GM18519 (cell line): Measurements from ENCODE around the gene NTNG1.
A peak's percentile ranks its signal among the peaks of the same experiment; 100 is the strongest.

Experiments
- ATAC-seq: cut with Tn5 transposase; IDR thresholded peaks from one replicate; pipeline ENCODE4 v1.9.1; 2021; ENCODE audit warnings: mild to moderate bottlenecking, moderate library complexity; ENCODE audit not compliant: unreplicated experiment, low FRiP score

Gene NTNG1

DNA sequence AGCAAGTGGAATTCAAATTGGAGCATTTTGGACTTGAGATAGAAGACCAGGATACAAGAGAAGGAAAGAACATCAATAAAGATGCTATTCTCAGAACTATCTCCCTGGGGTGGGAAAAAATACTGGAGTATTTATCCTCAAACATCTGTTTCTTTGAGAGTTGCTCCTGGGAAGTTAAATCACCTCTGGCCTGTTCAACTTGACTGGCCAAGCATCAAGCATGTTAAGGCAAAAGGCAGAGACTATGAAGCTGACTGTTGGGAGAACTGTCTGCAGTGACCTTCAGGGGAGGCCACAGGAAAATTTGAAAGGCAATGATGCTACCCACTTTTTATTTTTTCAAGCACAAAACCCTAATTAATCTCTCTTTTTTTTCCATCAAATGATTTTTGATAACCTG is 239.0 kb downstream of the NTNG1 start:
- ATAC-seq: no peak

DNA sequence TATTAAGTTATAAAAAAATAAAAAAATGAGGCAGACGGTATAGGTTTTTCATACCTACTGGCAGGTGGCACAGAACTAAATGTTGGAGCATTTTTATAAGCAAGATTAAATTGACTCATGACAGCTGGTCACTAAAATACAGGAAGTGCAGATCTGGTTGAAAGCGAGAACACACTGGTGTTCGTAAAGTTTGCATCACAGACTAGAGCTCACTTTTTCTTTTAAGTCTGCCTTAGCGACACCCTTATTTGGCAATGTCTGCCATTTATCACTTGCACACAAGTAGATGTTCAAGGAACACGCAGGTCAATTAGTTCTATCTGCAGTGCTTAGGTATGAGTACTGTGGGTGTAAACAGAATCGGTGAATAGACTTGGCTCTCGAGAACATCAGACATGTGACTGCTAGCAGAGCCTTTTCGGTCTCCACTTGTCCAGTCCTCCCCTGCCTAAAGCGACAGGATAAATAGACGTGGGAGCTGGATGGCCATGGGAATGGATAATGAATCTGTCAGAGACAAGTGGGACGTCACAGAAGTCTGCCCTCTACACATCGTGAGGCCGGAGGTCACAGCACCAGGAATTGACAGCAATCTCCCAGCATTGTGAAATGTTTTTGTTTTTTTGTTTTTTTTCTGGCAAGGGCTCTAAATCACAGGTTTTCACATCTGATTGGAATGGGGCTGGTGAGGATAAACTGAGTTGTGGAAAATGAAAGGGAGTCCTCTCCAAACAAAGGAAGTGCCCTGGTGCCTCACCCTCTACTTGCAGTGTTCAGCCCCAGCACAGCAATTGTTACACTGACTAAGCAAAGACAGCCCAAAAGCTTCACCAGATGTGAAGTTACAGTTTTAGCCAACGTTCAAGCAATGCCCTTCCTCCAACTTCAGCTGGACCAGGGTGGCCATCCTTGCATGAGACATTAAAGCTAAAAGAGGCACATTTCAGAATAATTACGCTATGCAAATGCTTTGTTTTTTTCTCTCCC is 248.9 kb downstream of the NTNG1 start:
- ATAC-seq: peak; percentile 87

DNA sequence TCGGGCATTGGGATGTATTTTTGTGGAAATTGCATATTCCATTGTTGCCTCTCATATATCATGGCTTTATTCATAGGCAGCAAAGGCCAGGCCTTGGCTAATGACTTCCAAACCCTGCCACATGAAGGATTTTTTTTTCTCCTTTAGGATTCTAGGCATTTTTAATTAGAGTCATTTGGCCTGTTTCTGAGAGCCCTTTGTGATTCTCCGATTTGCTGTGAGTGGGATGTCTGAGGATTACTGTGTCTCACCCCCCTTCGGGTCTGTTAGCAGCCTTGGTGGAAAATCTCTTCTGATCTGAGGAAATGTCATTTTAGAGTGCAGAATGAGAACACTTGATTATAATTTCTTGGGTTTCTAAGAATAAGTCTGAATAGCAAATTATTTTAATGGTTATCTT is 253.5 kb downstream of the NTNG1 start:
- ATAC-seq: no peak

DNA sequence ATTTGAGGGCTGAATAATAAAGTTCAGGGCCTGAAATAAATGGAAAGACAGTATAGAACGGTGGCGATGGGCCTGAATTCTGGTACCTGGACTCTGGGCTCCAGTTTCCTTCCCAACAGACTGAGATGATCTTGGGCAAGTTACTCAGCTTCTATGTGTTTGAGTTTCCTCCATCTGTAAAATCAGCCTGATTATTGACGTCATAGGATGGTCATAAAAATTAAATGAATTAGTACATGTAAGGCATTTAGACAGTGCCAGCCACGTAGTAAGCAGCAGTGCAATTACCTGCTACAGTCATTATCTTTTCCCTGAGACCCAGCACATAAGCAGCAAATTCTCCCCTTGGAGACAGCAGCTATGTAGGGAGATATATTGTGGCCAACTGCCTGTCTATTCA is 260.9 kb downstream of the NTNG1 start:
- no peak for ATAC-seq

DNA sequence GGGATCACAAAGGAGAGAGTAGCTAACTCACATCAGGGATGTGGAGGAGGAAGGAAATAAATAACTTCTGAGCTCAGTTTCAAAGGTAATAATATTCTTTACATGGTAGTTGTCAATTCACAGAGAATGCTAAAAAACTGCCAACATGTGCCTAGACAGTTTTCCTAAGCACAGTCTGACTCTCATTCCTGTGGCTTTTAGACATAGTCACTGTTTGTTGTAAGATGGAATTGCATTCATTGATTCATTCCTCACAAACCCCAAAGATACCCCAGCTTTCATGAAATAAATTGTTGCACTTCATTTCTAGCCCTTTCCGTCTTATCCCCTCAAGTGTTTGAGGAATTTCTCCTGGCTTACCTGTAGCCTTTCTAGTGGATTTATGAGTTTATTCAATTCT is 263.9 kb downstream of the NTNG1 start:
- no peak for ATAC-seq

DNA sequence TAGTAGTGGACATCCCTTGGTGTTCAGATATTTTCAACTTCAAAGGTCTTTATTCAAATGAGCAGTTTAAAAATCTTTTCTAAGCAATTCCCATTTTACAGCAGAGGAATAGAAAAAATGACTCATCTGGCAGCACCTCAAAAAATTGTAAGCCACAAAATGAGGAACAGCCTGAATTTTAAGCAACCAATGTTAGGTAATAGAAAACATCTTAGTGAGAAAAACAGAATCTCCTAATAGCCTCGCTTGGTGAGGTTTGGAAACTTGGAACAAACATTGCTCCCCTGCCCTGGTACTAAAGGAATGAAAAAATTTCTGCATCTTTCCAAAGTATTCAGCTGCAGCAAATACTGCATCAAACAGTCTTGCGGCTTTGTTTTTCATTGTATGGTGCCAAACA is 264.4 kb downstream of the NTNG1 start:
- no peak for ATAC-seq

DNA sequence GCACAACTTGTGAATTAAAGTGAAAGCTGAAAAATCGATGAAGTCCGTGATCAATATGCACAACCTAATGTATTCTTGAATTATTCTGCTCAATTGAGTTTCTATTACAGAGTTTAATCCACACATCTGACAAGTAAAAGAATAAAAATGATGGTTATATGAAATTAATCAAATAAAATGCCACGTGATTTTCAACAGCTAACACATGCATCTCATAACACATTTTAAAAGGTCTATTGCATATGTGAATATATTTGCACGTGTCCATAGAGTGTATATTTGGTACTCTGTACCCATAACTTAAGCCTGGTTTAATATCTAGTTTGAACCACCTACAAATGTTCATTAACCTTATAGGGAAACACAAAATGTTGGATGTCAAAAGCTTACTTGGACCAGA is 266.2 kb downstream of the NTNG1 start:
- no peak for ATAC-seq

DNA sequence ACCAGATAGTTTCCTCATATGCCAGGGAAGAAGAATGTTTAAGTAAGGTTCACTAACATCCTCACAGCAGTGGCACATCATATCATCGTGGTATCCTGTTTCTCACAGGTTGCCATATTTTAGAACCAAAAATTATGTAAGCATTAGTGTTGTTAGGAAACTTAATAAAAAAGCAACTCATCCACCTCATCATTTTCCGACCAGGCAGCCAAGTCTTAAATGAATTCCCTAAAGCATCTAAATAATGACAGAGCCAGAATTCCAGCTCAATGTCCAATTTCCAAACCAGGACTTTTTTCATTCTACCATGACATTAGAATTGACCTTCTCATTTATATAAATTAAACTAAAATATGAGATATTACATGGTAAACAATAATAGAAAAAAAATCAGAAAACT is 272.7 kb downstream of the NTNG1 start:
- no peak for ATAC-seq

DNA sequence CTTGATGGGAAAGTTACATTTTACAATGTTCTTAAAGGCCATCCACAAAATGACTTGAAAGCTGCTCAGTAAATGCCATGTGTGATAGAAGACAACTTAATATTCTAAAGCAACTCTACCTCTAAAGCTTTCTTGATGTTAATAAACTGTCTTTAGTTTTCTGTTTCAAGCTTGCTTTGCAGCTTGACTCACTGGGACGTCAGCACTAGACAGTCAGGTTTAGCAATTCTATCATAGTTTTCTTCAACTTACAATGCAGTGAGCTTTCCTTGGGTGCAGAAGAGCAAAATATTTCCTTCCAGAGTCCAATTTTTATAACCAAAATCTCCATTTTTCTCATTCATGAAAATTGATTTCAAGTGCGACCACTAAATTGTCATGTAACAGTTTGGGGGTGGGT is 273.1 kb downstream of the NTNG1 start:
- no peak for ATAC-seq

DNA sequence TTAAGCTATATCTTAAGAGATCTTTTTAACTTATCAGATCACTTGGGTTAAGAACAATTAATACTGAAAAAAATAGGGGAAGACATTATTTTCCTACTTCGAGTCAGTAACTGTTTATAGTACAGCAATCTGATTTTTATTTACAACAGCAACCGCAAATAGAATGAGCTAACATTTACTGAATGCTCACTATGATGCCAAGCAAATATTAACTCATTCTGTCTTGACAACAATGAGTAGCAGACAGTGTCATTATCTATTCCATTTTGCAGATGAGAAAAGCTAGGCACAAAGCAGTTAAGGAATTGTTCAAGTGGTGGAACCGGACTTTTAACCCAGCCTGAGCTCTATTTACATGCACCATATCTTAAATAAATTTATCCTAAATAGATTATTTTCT is 273.7 kb downstream of the NTNG1 start:
- no peak for ATAC-seq

DNA sequence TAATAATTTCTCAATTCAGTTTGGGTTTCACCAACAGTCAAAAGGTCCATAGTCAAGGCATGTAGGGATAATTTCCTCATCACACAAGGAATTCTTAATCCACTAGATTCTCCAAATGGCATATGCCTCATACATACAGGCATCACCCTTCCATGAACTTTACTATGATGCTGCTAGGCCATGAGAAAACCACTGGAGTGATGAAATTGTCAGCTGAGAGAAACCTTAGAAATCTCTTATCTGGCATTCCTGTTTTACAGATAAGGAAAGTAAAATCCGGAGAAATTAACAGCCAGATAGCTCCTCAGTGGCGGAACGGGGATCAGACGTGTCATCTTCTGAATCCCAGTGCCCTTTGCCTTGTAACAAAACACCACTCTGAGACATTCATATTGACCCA is 274.4 kb downstream of the NTNG1 start:
- no peak for ATAC-seq

DNA sequence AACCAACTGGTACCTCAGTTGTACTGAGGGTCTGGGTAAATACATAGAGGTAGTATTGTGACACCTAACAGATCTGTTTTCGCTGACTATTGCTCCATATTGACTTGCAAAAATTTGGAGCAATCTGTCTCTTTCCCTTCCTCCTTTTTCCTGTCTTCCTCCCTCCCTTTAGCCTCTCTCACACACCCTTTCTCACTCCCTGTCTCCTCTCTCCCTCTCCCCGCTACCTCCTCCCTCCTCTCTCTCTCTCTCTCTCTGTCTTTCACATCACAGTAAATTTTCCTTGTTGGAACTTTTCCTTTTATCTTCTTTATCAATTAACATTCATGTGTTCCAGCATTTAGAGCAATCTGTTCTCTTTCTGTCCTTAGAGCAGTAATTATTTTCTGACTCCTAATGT is 278.2 kb downstream of the NTNG1 start:
- ATAC-seq: no peak

DNA sequence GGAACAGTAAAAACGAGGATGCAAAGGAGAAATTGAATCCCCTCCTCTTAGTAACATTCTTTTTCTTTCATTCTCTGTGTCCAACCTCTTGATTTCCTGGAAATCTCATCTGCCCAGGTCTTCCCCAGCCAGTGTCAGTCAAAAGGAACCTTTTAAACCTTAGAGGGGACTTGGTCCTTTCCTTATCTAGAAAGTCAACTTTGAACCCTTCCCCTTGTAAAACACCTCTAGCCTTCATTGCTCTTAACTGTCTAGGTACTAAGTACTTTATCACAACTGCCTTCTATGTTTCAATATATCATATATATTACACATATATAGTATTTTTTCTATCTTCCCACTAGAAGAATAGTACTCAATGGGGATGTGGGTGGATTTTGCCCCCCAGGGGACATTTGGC is 282.1 kb downstream of the NTNG1 start:
- no peak for ATAC-seq

DNA sequence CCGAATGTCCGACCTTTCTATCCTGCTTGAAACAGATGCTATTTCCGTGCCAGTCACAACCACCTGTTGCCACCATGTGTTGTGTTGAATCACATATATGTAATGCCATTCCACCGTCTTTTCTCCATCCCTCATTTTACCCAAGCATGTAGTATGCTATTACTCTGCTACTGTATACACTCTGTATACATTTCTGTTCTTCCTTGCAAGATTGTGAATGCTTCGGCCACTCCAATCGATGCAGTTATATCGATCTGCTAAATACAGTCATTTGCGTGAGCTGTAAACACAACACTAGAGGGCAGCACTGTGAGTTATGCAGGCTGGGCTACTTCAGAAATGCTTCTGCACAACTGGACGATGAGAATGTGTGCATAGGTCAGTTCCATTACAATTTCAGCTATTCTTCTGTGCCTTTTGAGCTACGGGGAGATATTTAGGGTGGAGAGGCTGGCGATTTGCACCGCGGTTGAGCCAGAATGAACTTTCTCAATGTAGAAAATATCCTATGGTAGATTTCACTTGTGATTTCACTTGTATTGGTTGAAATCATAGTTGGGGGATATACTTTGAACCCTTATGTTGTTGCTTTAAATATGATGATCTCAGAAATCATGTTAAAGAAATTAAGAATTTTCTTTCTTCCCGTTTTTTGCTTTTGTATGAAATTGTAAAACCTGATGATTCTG is 289.8 kb downstream of the NTNG1 start:
- ATAC-seq: peak; percentile 53

DNA sequence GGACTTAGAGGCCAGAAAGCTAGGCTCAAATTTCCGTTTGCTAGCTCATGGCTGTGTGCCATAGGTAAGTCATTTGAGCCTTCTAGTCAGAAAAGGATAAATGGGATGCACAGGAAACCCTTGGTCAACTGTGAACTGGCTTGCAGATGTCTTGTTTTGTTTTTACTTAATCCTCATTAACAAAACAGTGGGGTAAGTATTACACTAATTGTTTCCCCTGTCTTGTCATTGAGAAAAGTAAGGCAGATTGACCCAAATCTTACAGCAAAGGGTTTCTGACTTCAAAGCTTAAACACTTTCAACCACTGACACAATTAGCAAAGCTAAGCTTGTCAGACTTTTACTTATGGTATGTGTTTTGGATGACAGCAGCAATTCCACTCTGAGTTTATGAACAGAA is 291.3 kb downstream of the NTNG1 start:
- no peak for ATAC-seq

DNA sequence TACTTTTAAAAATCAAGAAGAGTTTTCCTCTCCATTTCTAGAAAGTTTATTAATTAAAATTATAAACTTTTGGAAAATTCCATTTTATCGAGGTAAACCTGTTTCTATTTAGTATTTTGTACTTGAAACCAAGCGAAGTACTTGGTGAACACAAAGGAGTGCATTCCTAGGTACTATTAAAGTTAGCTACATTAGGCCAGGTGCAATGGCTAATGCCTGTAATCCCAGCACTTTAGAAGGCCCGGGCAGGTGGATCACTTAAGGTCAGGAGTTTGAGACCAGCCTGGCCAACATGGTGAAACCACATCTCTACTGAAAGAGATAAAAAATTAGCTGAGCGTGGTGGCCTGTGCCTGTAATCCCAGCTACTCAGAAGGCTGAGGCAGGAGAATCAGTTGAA is 292.2 kb downstream of the NTNG1 start:
- no peak for ATAC-seq

DNA sequence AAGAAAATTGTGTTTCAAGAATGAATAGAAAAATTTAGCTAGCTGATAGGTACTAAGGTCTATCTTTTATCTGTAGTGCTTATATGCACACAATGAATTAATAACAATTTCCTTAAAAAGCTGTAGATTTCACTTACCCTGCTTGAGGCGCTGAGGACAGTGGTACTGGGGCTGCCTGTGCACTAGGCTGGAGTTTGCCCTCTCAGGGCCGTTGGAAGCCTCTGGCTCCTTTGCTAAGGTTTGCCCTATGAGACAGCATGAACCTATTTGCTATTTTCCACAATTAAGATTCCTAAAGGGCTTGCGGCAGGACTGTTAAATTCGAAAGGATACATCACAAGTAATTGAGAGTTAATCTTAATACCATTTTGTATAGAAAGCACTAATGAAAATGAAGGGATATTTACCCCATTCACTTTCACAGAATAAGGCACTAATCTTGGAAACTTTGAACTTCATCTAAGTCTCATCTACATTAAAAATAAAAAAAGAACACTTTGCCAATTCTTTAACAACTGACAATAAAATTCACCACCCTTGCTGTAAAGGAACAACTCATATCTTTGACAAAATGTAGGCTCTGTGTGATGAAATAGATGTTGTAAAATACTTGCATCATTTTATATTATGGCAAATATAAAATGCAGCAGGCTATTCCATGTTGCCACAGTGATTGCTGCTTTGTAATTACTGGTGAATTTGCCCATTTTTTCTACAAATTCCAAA is 293.0 kb downstream of the NTNG1 start:
- ATAC-seq: no peak

DNA sequence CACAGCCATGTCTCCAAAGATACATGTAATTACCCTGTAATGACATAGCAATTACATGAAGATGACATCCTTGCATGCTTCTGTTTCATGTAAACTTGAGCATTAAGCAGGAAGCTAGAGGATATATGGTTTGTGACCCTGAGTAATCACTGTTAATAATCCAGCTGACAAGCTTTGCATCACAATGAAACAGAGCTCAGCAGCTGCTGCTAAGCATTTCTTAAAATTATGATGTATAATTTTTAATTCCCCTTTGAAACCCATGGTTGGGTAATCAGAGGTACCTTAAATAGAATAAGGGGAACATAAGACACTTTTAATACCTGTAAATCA is 293.5 kb downstream of the NTNG1 start:
- ATAC-seq: peak; percentile 39

DNA sequence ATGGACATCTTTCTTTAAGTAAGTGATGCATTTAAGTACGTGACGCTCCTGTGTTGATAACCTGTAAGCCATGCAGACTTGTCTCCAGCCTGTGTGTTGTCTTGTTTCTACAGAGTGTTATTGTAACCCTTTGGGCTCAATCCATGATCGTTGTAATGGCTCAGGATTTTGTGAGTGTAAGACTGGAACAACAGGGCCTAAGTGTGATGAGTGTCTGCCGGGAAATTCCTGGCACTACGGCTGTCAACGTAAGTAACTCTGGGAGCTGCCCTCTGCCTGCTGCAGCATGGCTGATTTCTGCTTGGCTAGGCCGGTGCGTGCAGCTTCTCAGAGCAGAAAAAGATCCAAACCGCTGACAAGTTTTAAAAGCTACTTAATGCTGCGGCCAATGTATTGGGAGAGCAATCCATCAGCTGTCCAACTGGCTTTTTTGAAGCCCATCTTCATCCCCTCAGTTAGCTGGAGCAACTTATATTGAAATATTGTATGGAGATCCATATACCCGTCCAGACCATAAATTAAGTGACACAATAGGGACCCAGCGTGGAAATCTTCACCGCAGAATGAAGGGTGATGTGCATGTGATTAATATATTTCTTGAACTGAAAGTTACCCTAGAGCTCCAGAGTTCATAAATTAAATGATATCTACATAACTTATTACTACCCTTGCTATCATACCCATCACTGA is 295.9 kb downstream of the NTNG1 start:
- no peak for ATAC-seq

DNA sequence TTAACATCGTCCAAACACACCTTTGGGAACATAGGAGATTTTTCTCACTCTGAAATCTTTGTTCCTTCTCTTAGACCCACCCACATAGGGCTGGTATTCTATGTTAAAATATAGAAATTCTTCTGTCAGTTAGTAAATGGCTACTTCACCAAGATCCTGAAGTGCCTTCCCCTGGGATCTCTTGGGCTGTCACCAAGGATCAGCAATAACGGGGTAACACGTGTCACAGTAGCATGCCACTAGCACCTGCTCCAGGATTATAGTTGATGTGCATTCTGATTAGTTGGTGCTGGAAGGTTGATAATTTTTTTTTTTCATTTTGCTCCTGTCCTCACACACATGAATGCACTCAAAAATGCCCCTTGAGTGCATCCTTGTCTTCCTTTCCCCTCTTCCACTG is 298.7 kb downstream of the NTNG1 start:
- no peak for ATAC-seq

DNA sequence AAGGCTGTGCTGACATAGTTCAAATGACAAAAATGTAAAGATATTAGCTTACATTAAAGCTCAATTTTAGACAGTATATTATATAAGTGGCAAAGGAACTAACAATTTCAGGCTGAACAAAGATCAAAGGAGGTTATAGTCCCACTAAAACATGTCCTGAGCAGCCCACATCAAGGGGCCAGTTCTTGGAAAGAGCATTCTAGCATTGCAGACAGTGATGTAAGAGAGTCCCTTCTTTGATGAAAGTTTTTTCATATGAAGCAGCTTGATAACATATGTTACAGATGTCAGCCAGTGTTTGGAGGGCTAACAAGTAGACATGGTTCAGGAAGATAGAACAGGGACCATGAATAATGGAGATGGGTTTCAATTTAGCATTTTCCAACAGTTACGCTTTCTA is 301.7 kb downstream of the NTNG1 start:
- ATAC-seq: no peak
